ENCODE results near the gene TAF10. TPM values are rescaled to one million over a fixed set of nuclear protein-coding genes. Genes with fewer than 3 reads are reported as not detected.
A peak's percentile ranks its signal among the peaks of the same experiment; 100 is the strongest.

TAF10 gene
- total and polyA plus RNA-seq, 2 of the 13 experiments (the other 11 are each of a cell fraction or from before 2014, with no cell fraction given): 71.3 to 134 TPM

DNA sequence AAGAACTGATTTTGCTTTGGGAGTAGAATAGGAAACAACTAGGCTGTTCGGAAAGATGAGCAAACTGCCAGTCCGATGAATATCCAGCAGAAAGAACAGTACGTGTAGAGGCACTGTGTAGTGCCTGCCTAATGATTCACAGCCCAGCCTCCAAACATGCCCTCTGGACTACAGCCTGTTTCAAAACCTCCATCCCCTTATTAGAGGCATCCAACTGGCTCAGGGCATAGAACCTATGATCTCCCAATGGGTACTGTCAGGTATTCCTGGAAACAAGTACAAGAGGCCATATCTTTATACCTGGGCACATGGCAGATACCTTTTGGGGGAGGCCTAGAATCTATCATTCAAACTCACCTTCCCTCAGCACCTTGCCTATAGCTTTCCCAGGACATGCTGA lies 13.5 kb downstream of the TAF10 start (continued):
- TF ChIP-seq, protein P1, sequence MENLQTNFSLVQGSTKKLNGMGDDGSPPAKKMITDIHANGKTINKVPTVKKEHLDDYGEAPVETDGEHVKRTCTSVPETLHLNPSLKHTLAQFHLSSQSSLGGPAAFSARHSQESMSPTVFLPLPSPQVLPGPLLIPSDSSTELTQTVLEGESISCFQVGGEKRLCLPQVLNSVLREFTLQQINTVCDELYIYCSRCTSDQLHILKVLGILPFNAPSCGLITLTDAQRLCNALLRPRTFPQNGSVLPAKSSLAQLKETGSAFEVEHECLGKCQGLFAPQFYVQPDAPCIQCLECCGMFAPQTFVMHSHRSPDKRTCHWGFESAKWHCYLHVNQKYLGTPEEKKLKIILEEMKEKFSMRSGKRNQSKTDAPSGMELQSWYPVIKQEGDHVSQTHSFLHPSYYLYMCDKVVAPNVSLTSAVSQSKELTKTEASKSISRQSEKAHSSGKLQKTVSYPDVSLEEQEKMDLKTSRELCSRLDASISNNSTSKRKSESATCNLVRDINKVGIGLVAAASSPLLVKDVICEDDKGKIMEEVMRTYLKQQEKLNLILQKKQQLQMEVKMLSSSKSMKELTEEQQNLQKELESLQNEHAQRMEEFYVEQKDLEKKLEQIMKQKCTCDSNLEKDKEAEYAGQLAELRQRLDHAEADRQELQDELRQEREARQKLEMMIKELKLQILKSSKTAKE (CRISPR knock-in tag; IDR thresholded peaks at IDR 0.05; ENCODE audit: borderline replicate concordance): no peak
- TF ChIP-seq, protein P2, sequence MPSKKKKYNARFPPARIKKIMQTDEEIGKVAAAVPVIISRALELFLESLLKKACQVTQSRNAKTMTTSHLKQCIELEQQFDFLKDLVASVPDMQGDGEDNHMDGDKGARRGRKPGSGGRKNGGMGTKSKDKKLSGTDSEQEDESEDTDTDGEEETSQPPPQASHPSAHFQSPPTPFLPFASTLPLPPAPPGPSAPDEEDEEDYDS (CRISPR knock-in tag; IDR thresholded peaks at IDR 0.05): peak; percentile 34; the same call in 1 of the 2 replicates
- no peak for TF ChIP-seq U2AF2 (IDR thresholded peaks at IDR 0.05; ENCODE audit: low read depth, low read length)
- TF ChIP-seq IKZF1 (IDR thresholded peaks at IDR 0.05): no peak
- TF ChIP-seq, protein P3, sequence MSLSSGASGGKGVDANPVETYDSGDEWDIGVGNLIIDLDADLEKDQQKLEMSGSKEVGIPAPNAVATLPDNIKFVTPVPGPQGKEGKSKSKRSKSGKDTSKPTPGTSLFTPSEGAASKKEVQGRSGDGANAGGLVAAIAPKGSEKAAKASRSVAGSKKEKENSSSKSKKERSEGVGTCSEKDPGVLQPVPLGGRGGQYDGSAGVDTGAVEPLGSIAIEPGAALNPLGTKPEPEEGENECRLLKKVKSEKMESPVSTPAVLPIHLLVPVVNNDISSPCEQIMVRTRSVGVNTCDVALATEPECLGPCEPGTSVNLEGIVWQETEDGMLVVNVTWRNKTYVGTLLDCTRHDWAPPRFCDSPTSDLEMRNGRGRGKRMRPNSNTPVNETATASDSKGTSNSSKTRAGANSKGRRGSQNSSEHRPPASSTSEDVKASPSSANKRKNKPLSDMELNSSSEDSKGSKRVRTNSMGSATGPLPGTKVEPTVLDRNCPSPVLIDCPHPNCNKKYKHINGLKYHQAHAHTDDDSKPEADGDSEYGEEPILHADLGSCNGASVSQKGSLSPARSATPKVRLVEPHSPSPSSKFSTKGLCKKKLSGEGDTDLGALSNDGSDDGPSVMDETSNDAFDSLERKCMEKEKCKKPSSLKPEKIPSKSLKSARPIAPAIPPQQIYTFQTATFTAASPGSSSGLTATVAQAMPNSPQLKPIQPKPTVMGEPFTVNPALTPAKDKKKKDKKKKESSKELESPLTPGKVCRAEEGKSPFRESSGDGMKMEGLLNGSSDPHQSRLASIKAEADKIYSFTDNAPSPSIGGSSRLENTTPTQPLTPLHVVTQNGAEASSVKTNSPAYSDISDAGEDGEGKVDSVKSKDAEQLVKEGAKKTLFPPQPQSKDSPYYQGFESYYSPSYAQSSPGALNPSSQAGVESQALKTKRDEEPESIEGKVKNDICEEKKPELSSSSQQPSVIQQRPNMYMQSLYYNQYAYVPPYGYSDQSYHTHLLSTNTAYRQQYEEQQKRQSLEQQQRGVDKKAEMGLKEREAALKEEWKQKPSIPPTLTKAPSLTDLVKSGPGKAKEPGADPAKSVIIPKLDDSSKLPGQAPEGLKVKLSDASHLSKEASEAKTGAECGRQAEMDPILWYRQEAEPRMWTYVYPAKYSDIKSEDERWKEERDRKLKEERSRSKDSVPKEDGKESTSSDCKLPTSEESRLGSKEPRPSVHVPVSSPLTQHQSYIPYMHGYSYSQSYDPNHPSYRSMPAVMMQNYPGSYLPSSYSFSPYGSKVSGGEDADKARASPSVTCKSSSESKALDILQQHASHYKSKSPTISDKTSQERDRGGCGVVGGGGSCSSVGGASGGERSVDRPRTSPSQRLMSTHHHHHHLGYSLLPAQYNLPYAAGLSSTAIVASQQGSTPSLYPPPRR (CRISPR knock-in tag; IDR thresholded peaks at IDR 0.05; ENCODE audit: borderline replicate concordance): no peak
- no peak for TF ChIP-seq SMARCE1 (IDR thresholded peaks at IDR 0.05; ENCODE audit: borderline replicate concordance)
- TF ChIP-seq POLR2G (IDR thresholded peaks at IDR 0.05; ENCODE audit: low read depth, low read length): no peak
- TF ChIP-seq SOX13 (IDR thresholded peaks at IDR 0.05): no peak
- peak in 1 of 2 experiments; percentile 10; a peak in 1 of 4 replicates for TF ChIP-seq SOX13 (CRISPR knock-in tag; conservative IDR thresholded peaks at IDR 0.05 in 1 of 2, IDR thresholded peaks at IDR 0.05 in 1 of 2)
- TF ChIP-seq, protein P4, sequence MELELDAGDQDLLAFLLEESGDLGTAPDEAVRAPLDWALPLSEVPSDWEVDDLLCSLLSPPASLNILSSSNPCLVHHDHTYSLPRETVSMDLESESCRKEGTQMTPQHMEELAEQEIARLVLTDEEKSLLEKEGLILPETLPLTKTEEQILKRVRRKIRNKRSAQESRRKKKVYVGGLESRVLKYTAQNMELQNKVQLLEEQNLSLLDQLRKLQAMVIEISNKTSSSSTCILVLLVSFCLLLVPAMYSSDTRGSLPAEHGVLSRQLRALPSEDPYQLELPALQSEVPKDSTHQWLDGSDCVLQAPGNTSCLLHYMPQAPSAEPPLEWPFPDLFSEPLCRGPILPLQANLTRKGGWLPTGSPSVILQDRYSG (CRISPR knock-in tag; IDR thresholded peaks at IDR 0.05): no peak
- TF ChIP-seq, protein P5, sequence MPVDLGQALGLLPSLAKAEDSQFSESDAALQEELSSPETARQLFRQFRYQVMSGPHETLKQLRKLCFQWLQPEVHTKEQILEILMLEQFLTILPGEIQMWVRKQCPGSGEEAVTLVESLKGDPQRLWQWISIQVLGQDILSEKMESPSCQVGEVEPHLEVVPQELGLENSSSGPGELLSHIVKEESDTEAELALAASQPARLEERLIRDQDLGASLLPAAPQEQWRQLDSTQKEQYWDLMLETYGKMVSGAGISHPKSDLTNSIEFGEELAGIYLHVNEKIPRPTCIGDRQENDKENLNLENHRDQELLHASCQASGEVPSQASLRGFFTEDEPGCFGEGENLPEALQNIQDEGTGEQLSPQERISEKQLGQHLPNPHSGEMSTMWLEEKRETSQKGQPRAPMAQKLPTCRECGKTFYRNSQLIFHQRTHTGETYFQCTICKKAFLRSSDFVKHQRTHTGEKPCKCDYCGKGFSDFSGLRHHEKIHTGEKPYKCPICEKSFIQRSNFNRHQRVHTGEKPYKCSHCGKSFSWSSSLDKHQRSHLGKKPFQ (CRISPR knock-in tag; IDR thresholded peaks at IDR 0.05; ENCODE audit: insufficient replicate concordance): no peak
- TF ChIP-seq, protein P6, sequence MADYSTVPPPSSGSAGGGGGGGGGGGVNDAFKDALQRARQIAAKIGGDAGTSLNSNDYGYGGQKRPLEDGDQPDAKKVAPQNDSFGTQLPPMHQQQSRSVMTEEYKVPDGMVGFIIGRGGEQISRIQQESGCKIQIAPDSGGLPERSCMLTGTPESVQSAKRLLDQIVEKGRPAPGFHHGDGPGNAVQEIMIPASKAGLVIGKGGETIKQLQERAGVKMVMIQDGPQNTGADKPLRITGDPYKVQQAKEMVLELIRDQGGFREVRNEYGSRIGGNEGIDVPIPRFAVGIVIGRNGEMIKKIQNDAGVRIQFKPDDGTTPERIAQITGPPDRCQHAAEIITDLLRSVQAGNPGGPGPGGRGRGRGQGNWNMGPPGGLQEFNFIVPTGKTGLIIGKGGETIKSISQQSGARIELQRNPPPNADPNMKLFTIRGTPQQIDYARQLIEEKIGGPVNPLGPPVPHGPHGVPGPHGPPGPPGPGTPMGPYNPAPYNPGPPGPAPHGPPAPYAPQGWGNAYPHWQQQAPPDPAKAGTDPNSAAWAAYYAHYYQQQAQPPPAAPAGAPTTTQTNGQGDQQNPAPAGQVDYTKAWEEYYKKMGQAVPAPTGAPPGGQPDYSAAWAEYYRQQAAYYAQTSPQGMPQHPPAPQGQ (CRISPR knock-in tag; IDR thresholded peaks at IDR 0.05; ENCODE audit: borderline replicate concordance): no peak
- TF ChIP-seq, protein P7, sequence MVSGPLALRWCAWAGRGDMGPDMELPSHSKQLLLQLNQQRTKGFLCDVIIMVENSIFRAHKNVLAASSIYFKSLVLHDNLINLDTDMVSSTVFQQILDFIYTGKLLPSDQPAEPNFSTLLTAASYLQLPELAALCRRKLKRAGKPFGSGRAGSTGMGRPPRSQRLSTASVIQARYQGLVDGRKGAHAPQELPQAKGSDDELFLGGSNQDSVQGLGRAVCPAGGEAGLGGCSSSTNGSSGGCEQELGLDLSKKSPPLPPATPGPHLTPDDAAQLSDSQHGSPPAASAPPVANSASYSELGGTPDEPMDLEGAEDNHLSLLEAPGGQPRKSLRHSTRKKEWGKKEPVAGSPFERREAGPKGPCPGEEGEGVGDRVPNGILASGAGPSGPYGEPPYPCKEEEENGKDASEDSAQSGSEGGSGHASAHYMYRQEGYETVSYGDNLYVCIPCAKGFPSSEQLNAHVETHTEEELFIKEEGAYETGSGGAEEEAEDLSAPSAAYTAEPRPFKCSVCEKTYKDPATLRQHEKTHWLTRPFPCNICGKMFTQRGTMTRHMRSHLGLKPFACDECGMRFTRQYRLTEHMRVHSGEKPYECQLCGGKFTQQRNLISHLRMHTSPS (CRISPR knock-in tag; IDR thresholded peaks at IDR 0.05; ENCODE audit: low read depth): 0 out of 2 replicates have a peak, but pooled peaks have one; percentile 2
- no peak for TF ChIP-seq ATF7-NPFF (CRISPR knock-in tag; IDR thresholded peaks at IDR 0.05; ENCODE audit: low read depth)

Measured in HepG2 (cell line).